ENCODE results near the gene JAZF1.
A peak's percentile ranks its signal among the peaks of the same experiment; 100 is the strongest.

JAZF1 gene

DNA sequence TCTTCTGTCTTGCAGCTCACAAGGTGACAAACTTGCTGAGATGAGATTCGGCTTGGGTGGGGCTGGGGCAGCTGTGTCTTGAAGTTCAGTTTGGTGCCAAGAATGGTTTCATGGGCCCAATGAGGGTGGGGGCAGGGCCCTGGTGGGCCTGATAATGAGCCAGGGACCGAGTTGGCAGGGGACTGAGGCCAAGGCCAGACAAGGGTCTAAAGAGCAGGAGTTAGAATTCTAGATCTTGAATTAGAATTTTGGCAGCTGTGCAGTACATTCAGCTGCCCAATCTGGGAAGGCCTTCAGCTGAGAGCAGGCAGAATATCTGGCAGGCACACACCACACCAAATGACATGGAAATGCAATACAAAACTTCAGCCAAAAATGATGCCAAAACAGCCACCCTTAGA lies 1.5 kb upstream of the JAZF1 start:
- TF ChIP-seq, protein P1, sequence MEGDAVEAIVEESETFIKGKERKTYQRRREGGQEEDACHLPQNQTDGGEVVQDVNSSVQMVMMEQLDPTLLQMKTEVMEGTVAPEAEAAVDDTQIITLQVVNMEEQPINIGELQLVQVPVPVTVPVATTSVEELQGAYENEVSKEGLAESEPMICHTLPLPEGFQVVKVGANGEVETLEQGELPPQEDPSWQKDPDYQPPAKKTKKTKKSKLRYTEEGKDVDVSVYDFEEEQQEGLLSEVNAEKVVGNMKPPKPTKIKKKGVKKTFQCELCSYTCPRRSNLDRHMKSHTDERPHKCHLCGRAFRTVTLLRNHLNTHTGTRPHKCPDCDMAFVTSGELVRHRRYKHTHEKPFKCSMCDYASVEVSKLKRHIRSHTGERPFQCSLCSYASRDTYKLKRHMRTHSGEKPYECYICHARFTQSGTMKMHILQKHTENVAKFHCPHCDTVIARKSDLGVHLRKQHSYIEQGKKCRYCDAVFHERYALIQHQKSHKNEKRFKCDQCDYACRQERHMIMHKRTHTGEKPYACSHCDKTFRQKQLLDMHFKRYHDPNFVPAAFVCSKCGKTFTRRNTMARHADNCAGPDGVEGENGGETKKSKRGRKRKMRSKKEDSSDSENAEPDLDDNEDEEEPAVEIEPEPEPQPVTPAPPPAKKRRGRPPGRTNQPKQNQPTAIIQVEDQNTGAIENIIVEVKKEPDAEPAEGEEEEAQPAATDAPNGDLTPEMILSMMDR (IDR thresholded peaks at IDR 0.05; ENCODE audit: low read length, missing control alignments): no peak
- no peak for DNase-seq (ENCODE audit: low read depth)
- H3K4me3 ChIP-seq (replicated peaks; ENCODE audit: low read depth, low read length): no peak overlapping the region

DNA sequence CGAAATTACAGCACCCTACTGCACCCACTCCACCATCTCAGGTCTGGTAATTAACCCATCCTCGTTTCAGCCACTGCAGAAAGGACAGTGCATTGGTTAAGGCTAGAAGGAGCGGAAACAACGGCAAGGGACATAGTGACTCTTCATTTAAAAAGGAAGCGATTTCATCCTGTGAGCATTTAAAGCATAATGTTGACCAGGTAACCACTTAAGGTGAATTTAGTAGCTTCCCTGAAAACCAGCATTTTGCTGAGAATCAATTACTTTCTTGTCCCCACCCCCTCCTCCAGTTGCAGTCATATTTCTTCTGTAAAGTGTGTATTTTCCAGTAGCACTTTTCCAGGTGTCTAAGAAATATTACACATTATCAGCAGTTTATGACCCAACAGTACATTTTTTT lies 821 bp upstream of the JAZF1 start:
- no peak overlapping the region for H3K4me3 ChIP-seq (replicated peaks; ENCODE audit: low read depth, low read length)
- TF ChIP-seq, protein P1 (IDR thresholded peaks at IDR 0.05; ENCODE audit: low read length, missing control alignments): no peak
- DNase-seq (ENCODE audit: low read depth): no peak

DNA sequence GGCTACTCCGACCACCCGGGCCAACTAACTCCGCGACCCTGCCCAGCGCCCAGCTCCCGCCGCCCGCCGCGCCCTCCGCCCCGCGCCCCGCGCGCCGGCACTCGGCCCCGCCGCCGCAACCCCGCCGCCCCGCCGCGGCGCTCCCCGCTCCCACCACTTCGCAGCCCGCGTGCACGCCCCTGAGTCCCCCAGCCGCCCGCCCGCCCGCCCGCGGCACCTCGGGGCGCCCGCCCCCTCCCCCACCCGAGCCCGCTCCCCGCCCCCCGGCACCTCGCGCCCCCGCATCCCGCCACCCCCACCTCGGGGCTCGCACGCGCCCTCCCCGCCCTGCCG lies 598 bp downstream of the JAZF1 start:
- peak overlapping the region; percentile 75 for H3K4me3 ChIP-seq (replicated peaks; ENCODE audit: low read depth, low read length)
- TF ChIP-seq, protein P1 (IDR thresholded peaks at IDR 0.05; ENCODE audit: low read length, missing control alignments): no peak
- DNase-seq (ENCODE audit: low read depth): no peak

DNA sequence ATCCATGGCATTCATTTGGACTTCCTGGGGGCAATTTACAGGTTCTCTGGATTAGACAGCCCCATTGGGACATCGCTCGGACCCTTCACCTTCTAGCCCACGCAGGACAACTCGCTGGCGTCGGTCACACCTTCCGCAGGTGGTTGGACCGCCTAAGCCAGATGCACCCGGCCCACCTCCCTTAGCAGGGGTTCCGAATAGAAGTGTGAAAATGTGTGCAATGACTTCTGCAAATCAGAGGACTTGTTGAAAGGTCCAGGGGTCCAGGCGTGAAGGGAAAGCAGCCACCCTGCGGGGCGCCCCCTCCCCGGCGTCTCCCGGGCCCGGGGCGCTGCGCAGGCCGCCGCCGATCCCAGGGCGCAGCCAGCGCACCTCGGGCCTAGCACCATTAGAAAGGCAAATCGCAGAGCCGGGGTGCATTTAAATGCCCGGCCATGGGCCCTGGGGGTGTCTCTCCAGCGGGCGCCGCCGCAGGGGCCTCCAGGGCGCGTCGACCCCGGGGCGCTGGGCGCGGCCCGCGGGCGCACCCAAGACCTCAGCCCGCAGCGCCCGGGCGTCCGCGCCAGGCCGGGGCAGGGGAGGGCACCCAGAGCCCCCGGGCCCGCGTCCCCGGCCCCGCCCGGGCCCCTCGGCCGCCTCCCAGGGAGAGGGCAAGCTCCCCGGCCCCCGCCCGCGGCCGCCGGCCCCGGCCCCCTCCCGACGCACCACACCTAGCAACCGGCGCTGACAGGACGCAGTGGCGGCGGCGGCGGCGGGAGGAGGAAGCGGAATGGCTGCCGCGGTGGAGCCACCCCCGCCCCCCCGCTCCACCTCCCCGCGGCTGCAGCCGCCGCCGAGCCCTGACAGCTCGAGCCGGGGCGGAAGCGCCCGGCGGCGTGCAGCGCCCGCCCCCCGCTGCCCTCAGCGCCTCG lies 1.2 kb downstream of the JAZF1 start:
- DNase-seq (ENCODE audit: low read depth): peak; percentile 42

DNA sequence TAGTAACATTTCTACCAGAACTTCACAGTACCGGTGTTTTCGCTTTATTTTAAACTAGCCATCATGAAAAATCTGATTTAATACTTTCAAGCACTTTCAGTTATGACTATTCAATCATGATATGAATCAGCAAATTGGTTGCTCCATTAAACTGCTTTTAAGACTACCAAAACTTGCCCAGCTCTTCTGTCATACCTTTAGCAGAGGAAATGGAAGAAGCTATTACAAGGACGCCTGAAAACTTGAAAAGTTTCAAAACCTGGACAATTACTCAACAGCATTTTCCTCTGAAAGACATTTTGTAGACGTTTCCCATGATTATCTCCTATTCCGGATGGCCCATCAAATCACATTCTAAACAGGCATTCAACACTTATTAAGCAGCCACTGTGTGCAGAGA lies 2.0 kb downstream of the JAZF1 start:
- TF ChIP-seq, protein P1 (IDR thresholded peaks at IDR 0.05; ENCODE audit: low read length, missing control alignments): no peak
- no peak for DNase-seq (ENCODE audit: low read depth)

More for the DNA sequence above, 1.2 kb downstream of the JAZF1 start:
- H3K4me3 ChIP-seq (replicated peaks; ENCODE audit: low read depth, low read length): peak overlapping the region; percentile 75
- TF ChIP-seq, protein P1 (IDR thresholded peaks at IDR 0.05; ENCODE audit: low read length, missing control alignments): no peak

DNA sequence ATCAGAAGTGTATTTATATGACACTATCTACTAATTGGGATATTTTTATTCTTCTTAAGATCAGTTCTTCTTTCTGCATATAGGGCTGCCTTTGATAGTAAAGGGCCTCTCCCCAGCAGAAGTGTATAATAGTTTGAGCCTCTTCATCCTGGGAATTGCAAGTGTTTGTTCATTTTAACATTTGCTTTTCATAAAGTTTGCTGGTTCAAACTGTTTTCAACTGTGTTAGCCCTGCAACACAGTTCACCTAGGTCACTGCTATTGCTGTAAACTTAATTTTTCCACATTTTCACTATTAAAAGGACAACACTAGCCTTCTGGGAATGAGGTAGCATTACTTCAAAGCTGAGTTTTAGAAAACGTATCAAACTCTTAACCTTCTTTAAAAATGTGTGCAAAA lies 2.8 kb downstream of the JAZF1 start:
- TF ChIP-seq, protein P1 (IDR thresholded peaks at IDR 0.05; ENCODE audit: low read length, missing control alignments): no peak
- H3K4me3 ChIP-seq (replicated peaks; ENCODE audit: low read depth, low read length): no peak overlapping the region
- no peak for DNase-seq (ENCODE audit: low read depth)

More for the DNA sequence above, 2.0 kb downstream of the JAZF1 start:
- H3K4me3 ChIP-seq (replicated peaks; ENCODE audit: low read depth, low read length): peak overlapping the region; percentile 75

DNA sequence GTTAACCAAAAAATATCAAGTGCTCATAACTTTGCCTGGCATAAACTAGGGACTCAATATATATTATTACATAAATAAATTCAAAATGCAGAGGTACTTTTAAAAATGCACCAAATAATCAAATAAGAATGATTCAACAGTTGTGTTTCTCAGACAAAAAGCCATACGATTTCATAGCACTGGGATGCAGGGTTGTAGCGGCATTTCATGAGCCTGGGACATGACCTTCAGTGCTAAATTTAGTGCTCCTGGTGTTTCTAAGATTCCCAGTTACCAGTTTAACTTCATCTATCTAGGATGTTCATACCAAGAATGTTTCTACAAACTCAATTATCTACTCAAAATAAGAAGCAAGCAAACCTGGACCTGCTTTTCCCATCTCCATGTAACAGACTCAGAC lies 4.0 kb downstream of the JAZF1 start:
- no peak for DNase-seq (ENCODE audit: low read depth)
- H3K4me3 ChIP-seq (replicated peaks; ENCODE audit: low read depth, low read length): no peak overlapping the region
- TF ChIP-seq, protein P1 (IDR thresholded peaks at IDR 0.05; ENCODE audit: low read length, missing control alignments): no peak
